Measurements from ENCODE around the gene AKAP7. TPM values are rescaled to one million over a fixed set of nuclear protein-coding genes. Genes with fewer than 3 reads are reported as not detected.

The AKAP7 gene
- polyA plus RNA-seq, 1 of the 3 experiments (the other 2 are of a cell fraction) = 0.58 TPM

DNA sequence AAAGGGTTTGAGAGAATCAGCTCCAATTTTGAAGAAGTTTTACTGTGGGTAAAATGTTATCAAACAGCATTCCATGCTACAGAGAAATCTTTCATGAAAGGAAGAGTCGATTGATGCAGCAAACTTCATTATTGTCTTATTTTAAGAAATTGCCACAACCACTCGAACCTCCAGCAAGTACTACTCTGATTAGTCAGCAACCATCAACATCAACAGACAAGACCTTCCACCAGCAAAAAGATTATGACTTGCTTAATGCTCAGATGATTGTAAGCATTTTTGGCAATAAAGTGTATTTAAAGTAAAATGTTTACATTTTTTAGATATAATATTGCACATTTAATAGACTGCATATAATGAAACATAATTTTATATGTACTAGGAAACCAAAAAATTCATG is 87.5 kb downstream of the AKAP7 start:
- Histone ChIP-seq H3K4me1 (ENCODE audit: control insufficient read depth in 1 of 2, insufficient read depth in 2 of 2, low read depth in 1 of 2, low read length in 1 of 2) (peaks cover 0 to under 1% of the 10 kb centered on the region in 2 experiments; a peak in 1 of 4 replicates), H3K36me3 (replicated peaks in 1 of 2; ENCODE audit: control insufficient read depth in 1 of 2, insufficient read depth in 2 of 2, low read length in 1 of 2) (no peaks in the 10 kb centered on the region), H2AFZ (ENCODE audit: low read depth) (no peak overlapping the region), H3K9me2 (no peaks in the 10 kb centered on the region), H3K9ac (no peak overlapping the region), H3K4me3 (ENCODE audit: low read depth in 2 of 2, low read length in 1 of 2) (no peak overlapping the region), H3K27ac (ENCODE audit: low read depth in 2 of 2, low read length in 1 of 2) (no peak overlapping the region), H4K20me1 (ENCODE audit: insufficient read depth) (no peaks in the 10 kb centered on the region), H3K9me3 (no peaks in the 10 kb centered on the region), H3F3A (replicated peaks; ENCODE audit: insufficient read depth) (no peaks in the 10 kb centered on the region), H3K27me3 (ENCODE audit: insufficient read depth) (no peaks in the 10 kb centered on the region), H3K4me2 (no peak overlapping the region), H3K79me2 (ENCODE audit: insufficient read depth) (no peaks in the 10 kb centered on the region)
- 19% methylated on average over 2 of the region's 2 CpGs for WGBS (ENCODE audit: low lambda C conversion rate)
- no peak for DNase-seq
- TF ChIP-seq JUND (IDR thresholded peaks at IDR 0.05) (no peak), POLR2AphosphoS5 (IDR thresholded peaks at IDR 0.05; ENCODE audit: low read depth, low read length) (no peak), MEF2A (IDR thresholded peaks at IDR 0.05; ENCODE audit: borderline replicate concordance, low read depth) (no peak), GABPA (IDR thresholded peaks at IDR 0.05; ENCODE audit: low read depth) (no peak), YY1 (IDR thresholded peaks at IDR 0.05; ENCODE audit: low read depth) (no peak), SMC3 (IDR thresholded peaks at IDR 0.05; ENCODE audit: low read depth, low read length) (no peak), SIN3A (IDR thresholded peaks at IDR 0.05; ENCODE audit: borderline replicate concordance, low read depth, low read length) (no peak), NRF1 (IDR thresholded peaks at IDR 0.05; ENCODE audit: low read depth, low read length) (no peak), TEAD4 (IDR thresholded peaks at IDR 0.05; ENCODE audit: borderline replicate concordance, insufficient read depth) (no peak), TCF12 (IDR thresholded peaks at IDR 0.05) (no peak), EP300 (IDR thresholded peaks at IDR 0.05; ENCODE audit: borderline replicate concordance in 1 of 2, low read depth in 1 of 2, low read length in 1 of 2) (no peak), ELF1 (IDR thresholded peaks at IDR 0.05) (no peak), RCOR1 (IDR thresholded peaks at IDR 0.05; ENCODE audit: low read length) (no peak), NFIC (IDR thresholded peaks at IDR 0.05; ENCODE audit: borderline replicate concordance) (no peak), FOXJ3 (CRISPR knock-in tag; IDR thresholded peaks at IDR 0.05) (no peak), EZH2phosphoT487 (IDR thresholded peaks at IDR 0.05; ENCODE audit: borderline replicate concordance, low read depth) (no peak)
- TF ChIP-seq, protein P1, sequence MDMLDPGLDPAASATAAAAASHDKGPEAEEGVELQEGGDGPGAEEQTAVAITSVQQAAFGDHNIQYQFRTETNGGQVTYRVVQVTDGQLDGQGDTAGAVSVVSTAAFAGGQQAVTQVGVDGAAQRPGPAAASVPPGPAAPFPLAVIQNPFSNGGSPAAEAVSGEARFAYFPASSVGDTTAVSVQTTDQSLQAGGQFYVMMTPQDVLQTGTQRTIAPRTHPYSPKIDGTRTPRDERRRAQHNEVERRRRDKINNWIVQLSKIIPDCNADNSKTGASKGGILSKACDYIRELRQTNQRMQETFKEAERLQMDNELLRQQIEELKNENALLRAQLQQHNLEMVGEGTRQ (IDR thresholded peaks at IDR 0.05; ENCODE audit: borderline replicate concordance, low read depth, low read length) = no peak
- TF ChIP-seq, protein P2, sequence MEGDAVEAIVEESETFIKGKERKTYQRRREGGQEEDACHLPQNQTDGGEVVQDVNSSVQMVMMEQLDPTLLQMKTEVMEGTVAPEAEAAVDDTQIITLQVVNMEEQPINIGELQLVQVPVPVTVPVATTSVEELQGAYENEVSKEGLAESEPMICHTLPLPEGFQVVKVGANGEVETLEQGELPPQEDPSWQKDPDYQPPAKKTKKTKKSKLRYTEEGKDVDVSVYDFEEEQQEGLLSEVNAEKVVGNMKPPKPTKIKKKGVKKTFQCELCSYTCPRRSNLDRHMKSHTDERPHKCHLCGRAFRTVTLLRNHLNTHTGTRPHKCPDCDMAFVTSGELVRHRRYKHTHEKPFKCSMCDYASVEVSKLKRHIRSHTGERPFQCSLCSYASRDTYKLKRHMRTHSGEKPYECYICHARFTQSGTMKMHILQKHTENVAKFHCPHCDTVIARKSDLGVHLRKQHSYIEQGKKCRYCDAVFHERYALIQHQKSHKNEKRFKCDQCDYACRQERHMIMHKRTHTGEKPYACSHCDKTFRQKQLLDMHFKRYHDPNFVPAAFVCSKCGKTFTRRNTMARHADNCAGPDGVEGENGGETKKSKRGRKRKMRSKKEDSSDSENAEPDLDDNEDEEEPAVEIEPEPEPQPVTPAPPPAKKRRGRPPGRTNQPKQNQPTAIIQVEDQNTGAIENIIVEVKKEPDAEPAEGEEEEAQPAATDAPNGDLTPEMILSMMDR (IDR thresholded peaks at IDR 0.05) = no peak
- TF ChIP-seq, protein P3, sequence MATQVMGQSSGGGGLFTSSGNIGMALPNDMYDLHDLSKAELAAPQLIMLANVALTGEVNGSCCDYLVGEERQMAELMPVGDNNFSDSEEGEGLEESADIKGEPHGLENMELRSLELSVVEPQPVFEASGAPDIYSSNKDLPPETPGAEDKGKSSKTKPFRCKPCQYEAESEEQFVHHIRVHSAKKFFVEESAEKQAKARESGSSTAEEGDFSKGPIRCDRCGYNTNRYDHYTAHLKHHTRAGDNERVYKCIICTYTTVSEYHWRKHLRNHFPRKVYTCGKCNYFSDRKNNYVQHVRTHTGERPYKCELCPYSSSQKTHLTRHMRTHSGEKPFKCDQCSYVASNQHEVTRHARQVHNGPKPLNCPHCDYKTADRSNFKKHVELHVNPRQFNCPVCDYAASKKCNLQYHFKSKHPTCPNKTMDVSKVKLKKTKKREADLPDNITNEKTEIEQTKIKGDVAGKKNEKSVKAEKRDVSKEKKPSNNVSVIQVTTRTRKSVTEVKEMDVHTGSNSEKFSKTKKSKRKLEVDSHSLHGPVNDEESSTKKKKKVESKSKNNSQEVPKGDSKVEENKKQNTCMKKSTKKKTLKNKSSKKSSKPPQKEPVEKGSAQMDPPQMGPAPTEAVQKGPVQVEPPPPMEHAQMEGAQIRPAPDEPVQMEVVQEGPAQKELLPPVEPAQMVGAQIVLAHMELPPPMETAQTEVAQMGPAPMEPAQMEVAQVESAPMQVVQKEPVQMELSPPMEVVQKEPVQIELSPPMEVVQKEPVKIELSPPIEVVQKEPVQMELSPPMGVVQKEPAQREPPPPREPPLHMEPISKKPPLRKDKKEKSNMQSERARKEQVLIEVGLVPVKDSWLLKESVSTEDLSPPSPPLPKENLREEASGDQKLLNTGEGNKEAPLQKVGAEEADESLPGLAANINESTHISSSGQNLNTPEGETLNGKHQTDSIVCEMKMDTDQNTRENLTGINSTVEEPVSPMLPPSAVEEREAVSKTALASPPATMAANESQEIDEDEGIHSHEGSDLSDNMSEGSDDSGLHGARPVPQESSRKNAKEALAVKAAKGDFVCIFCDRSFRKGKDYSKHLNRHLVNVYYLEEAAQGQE (IDR thresholded peaks at IDR 0.05; ENCODE audit: low read depth, low read length) = no peak
- TF ChIP-seq, protein P4, sequence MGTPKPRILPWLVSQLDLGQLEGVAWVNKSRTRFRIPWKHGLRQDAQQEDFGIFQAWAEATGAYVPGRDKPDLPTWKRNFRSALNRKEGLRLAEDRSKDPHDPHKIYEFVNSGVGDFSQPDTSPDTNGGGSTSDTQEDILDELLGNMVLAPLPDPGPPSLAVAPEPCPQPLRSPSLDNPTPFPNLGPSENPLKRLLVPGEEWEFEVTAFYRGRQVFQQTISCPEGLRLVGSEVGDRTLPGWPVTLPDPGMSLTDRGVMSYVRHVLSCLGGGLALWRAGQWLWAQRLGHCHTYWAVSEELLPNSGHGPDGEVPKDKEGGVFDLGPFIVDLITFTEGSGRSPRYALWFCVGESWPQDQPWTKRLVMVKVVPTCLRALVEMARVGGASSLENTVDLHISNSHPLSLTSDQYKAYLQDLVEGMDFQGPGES (IDR thresholded peaks at IDR 0.05; ENCODE audit: low read depth, low read length) = no peak
- POLR2A ChIA-PET = no interaction called here
- CTCF ChIA-PET = interaction anchor here (1.5 kb wide), 1 partner anchor 23 kb away, joined by 4 read pairs; no protein-coding TSS in a partner anchor
